H1 (cell line): Measurements from ENCODE around the gene ENTR1. TPM values are rescaled to one million over a fixed set of nuclear protein-coding genes. Genes with fewer than 3 reads are reported as not detected.

ENCODE experiments used
- CTCF ChIA-PET: fragments of 300-600 bp; sonication (Branson Sonifier 250); formaldehyde crosslinking; loops from one replicate; lab custom pipeline; 2021; ENCODE audit not compliant: partially characterized antibody; lab: Charles Lee
- POLR2A ChIA-PET: fragments of 300-600 bp; sonication (Branson Sonifier 250); formaldehyde crosslinking; loops from one replicate; lab custom pipeline; 2021; ENCODE audit warnings: inconsistent platforms; ENCODE audit not compliant: partially characterized antibody; lab: Charles Lee
- DNase-seq, 2 experiments: peaks; one replicate each; pipeline versions ENCODE4 v3.0.0 to v3.0.0-alpha.2; 2010 to 2022; ENCODE audit warnings: low spot score in 2 of 2, low read depth in 1 of 2, mixed read lengths in 1 of 2
- FAIRE-seq: peaks from 2 replicates; lab custom pipeline; 2011; peaks lifted over from hg19 to GRCh38; lab: Jason Lieb, UNC
- H2AFZ ChIP-seq: 2 replicates; pipeline ENCODE4 v1.8.1; 2012; ENCODE audit warnings: low read length, inconsistent platforms
- H2AK5ac ChIP-seq: 2 replicates; pipeline ENCODE4 v1.6.1; 2013; ENCODE audit warnings: low read depth, low read length
- H2BK120ac ChIP-seq: replicated peaks from 2 replicates; pipeline ENCODE3; 2013; ENCODE audit warnings: low read depth, low read length, inconsistent platforms
- H2BK12ac ChIP-seq: 2 replicates; pipeline ENCODE4 v1.6.1; 2013; ENCODE audit warnings: low read depth, low read length
- H2BK15ac ChIP-seq: 2 replicates; pipeline ENCODE4 v1.6.1; 2013; ENCODE audit warnings: low read length
- H2BK20ac ChIP-seq: 2 replicates; pipeline ENCODE4 v1.6.1; 2013; ENCODE audit warnings: low read length
- H2BK5ac ChIP-seq: 2 replicates; pipeline ENCODE4 v1.6.1; 2013; ENCODE audit warnings: low read depth, low read length
- H3K14ac ChIP-seq: 2 replicates; pipeline ENCODE4 v1.6.1; 2013; ENCODE audit warnings: inconsistent platforms; ENCODE audit not compliant: insufficient read length
- H3K18ac ChIP-seq: 2 replicates; pipeline ENCODE4 v1.6.1; 2013; ENCODE audit warnings: low read length; ENCODE audit errors: extremely low read depth
- H3K23ac ChIP-seq: 2 replicates; pipeline ENCODE4 v1.6.1; 2013; ENCODE audit warnings: inconsistent platforms; ENCODE audit not compliant: insufficient read length
- H3K23me2 ChIP-seq: 2 replicates; pipeline ENCODE4 v1.6.1; 2013; ENCODE audit warnings: low read depth, low read length
- H3K27ac ChIP-seq: 2 replicates; pipeline ENCODE4 v1.6.1; 2011; ENCODE audit warnings: low read depth, low read length, inconsistent platforms
- H3K27me3 ChIP-seq, 4 experiments: replicated peaks in 1 of 4; 1 replicate in 1 of 4; 2 replicates in 3 of 4; pipeline versions ENCODE4 v1.6.1 to v1.8.1; 2011 to 2013; ENCODE audit warnings: low read length in 3 of 4, mild to moderate bottlenecking in 3 of 4, inconsistent platforms in 2 of 4, mixed read lengths in 2 of 4, moderate library complexity in 1 of 4; ENCODE audit not compliant: control insufficient read depth in 3 of 4, insufficient read depth in 3 of 4; ENCODE audit errors: extremely low read depth in 1 of 4
- H3K36me3 ChIP-seq, 4 experiments: 2 replicates each; pipeline versions ENCODE4 v1.6.1 to v1.8.1; 2011 to 2013; ENCODE audit warnings: mild to moderate bottlenecking in 4 of 4, low read length in 3 of 4, moderate library complexity in 2 of 4, control low read depth in 1 of 4, inconsistent platforms in 1 of 4; ENCODE audit not compliant: insufficient read depth in 4 of 4, control insufficient read depth in 2 of 4
- H3K4ac ChIP-seq: replicated peaks from 2 replicates; pipeline ENCODE3; 2013; ENCODE audit warnings: low read length, low read depth, mixed read lengths, inconsistent platforms; ENCODE audit not compliant: insufficient read length
- H3K4me1 ChIP-seq, 4 experiments: replicated peaks in 1 of 4; 1 replicate in 1 of 4; 2 replicates in 3 of 4; pipeline versions ENCODE4 v1.6.1 to v1.8.1; 2011 to 2013; ENCODE audit warnings: low read length in 3 of 4, inconsistent platforms in 2 of 4, mixed read lengths in 1 of 4; ENCODE audit not compliant: insufficient read depth in 4 of 4, control insufficient read depth in 3 of 4
- H3K4me2 ChIP-seq, 2 experiments: 2 replicates each; pipeline versions ENCODE4 v1.6.1 to v1.8.1; 2011 to 2013; ENCODE audit warnings: low read depth in 2 of 2, low read length in 2 of 2, control low read depth in 1 of 2, inconsistent platforms in 1 of 2, mild to moderate bottlenecking in 1 of 2; ENCODE audit not compliant: insufficient read depth in 1 of 2
- H3K4me3 ChIP-seq, 4 experiments: fragments of 200-600, 300-600 bp in 1 of 4; sonication (generic), shearing (Covaris generic), sonication (Bioruptor Twin) in 1 of 4; 2 replicates each; pipeline versions ENCODE4 v1.5.1 to v1.8.1; 2011 to 2016; ENCODE audit warnings: low read length in 4 of 4, low read depth in 3 of 4, control low read depth in 2 of 4, inconsistent platforms in 2 of 4, mild to moderate bottlenecking in 2 of 4, mixed read lengths in 1 of 4, moderate library complexity in 1 of 4; ENCODE audit not compliant: insufficient read depth in 2 of 4; ENCODE audit errors: extremely low read depth in 1 of 4
- H3K56ac ChIP-seq: replicated peaks from 2 replicates; pipeline ENCODE3; 2013; ENCODE audit warnings: low read depth, mild to moderate bottlenecking, mixed read lengths, low read length, inconsistent platforms; ENCODE audit not compliant: insufficient read length
- H3K79me1 ChIP-seq: 2 replicates; pipeline ENCODE4 v1.6.1; 2013; ENCODE audit warnings: low read depth, low read length, control low read depth
- H3K79me2 ChIP-seq, 2 experiments: 2 replicates each; pipeline versions ENCODE4 v1.6.1 to v1.8.1; 2012 to 2013; ENCODE audit warnings: low read length in 2 of 2, mild to moderate bottlenecking in 2 of 2, inconsistent platforms in 1 of 2; ENCODE audit not compliant: insufficient read depth in 2 of 2, control insufficient read depth in 1 of 2
- H3K9ac ChIP-seq, 4 experiments: replicated peaks in 1 of 4; 1 replicate in 1 of 4; 2 replicates in 3 of 4; pipeline versions ENCODE4 v1.6.1 to v1.8.1; 2011 to 2013; ENCODE audit warnings: low read depth in 3 of 4, low read length in 3 of 4, control low read depth in 2 of 4, mild to moderate bottlenecking in 2 of 4, moderate library complexity in 2 of 4, inconsistent platforms in 1 of 4; ENCODE audit errors: extremely low read depth in 1 of 4
- H3K9me3 ChIP-seq, 2 experiments: 2 replicates each; pipeline versions ENCODE4 v1.6.1 to v1.8.1; 2012 to 2013; ENCODE audit warnings: mild to moderate bottlenecking in 2 of 2, moderate library complexity in 2 of 2, control low read depth in 1 of 2, inconsistent platforms in 1 of 2, low read depth in 1 of 2, low read length in 1 of 2, mixed read lengths in 1 of 2; ENCODE audit not compliant: insufficient read depth in 2 of 2
- H4K20me1 ChIP-seq, 2 experiments: replicated peaks in 1 of 2; 2 replicates each; pipeline versions ENCODE3 to v1.8.1; 2011 to 2013; ENCODE audit warnings: inconsistent platforms in 2 of 2, low read length in 2 of 2, mild to moderate bottlenecking in 1 of 2; ENCODE audit not compliant: insufficient read depth in 2 of 2, control insufficient read depth in 1 of 2
- H4K5ac ChIP-seq: 2 replicates; pipeline ENCODE4 v1.6.1; 2013; ENCODE audit warnings: low read length, low read depth, mixed read lengths, inconsistent platforms; ENCODE audit not compliant: insufficient read length
- H4K8ac ChIP-seq: 2 replicates; pipeline ENCODE4 v1.8.0; 2013; ENCODE audit warnings: mild to moderate bottlenecking, moderate library complexity, low read length, inconsistent platforms; ENCODE audit not compliant: insufficient read depth; ENCODE audit errors: extremely low read depth
- H4K91ac ChIP-seq: replicated peaks from 2 replicates; pipeline ENCODE3; 2013; ENCODE audit warnings: low read length, mixed read lengths, inconsistent platforms; ENCODE audit not compliant: insufficient read length
- BCL11A ChIP-seq, 2 experiments: IDR thresholded peaks; one replicate each; pipeline ENCODE4 v1.6.1; 2011; ENCODE audit warnings: low read depth in 2 of 2, low read length in 2 of 2, mild to moderate bottlenecking in 2 of 2
- CREB1 ChIP-seq: IDR thresholded peaks from 2 replicates; pipeline ENCODE4 v1.6.1; 2012; ENCODE audit warnings: inconsistent platforms
- HDAC2 ChIP-seq, 2 experiments: fragments of 300-600 bp in 1 of 2; sonication (generic) in 1 of 2; IDR thresholded peaks; 2 replicates each; pipeline ENCODE4 v1.6.1; 2011 to 2012; ENCODE audit warnings: low read depth in 2 of 2, low read length in 2 of 2, mild to moderate bottlenecking in 2 of 2, moderate library complexity in 2 of 2, borderline replicate concordance in 1 of 2, inconsistent platforms in 1 of 2
- HDAC6 ChIP-seq: IDR thresholded peaks from one replicate; pipeline ENCODE4 v1.7.1; 2012; ENCODE audit warnings: low read depth, mild to moderate bottlenecking, inconsistent platforms, low read length, moderate library complexity
- JUN ChIP-seq: IDR thresholded peaks from 2 replicates; pipeline ENCODE4 v1.6.1; 2011; ENCODE audit warnings: low read depth, mild to moderate bottlenecking, improper control_type of control experiment, low read length
- KDM1A ChIP-seq: fragments of 200-600, 300-600 bp; sonication (generic); IDR thresholded peaks from 2 replicates; pipeline ENCODE4 v1.7.1; 2016; ENCODE audit warnings: mild to moderate bottlenecking, low read length, borderline replicate concordance
- PHF8 ChIP-seq: fragments of 200-600 bp; sonication (generic); conservative IDR thresholded peaks from 2 replicates; pipeline ENCODE4 v1.7.1; 2012; ENCODE audit warnings: low read depth, mild to moderate bottlenecking, inconsistent platforms, low read length, moderate library complexity
- POLR2A ChIP-seq, 2 experiments: IDR thresholded peaks; 1 replicate in 1 of 2; 2 replicates in 1 of 2; pipeline ENCODE4 v1.6.1; 2011; ENCODE audit warnings: low read depth in 2 of 2, low read length in 2 of 2, mild to moderate bottlenecking in 2 of 2; ENCODE audit errors: control extremely low read depth in 1 of 2
- RBBP5 ChIP-seq: IDR thresholded peaks from 2 replicates; pipeline ENCODE4 v1.7.1; 2012; ENCODE audit warnings: low read depth, mild to moderate bottlenecking, inconsistent platforms, low read length, moderate library complexity, borderline replicate concordance
- RFX5 ChIP-seq: IDR thresholded peaks from 2 replicates; pipeline ENCODE4 v1.6.1; 2011; ENCODE audit warnings: low read depth, low read length, improper control_type of control experiment, borderline replicate concordance
- SP1 ChIP-seq: IDR thresholded peaks from 2 replicates; pipeline ENCODE4 v1.6.1; 2011; ENCODE audit warnings: low read depth, low read length
- TAF7 ChIP-seq: optimal IDR thresholded peaks from 2 replicates; pipeline ENCODE3; 2011; ENCODE audit warnings: low read depth, mild to moderate bottlenecking, inconsistent platforms, low read length, moderate library complexity, borderline replicate concordance
- WGBS, 2 experiments: shearing (Covaris generic) in 1 of 2; methylation state at CpG; one replicate each; pipeline versions ENCODE4 v1.1.6 to v1.1.7; 2013 to 2015; ENCODE audit warnings: low lambda C conversion rate in 2 of 2, mixed read lengths in 2 of 2, inconsistent platforms in 1 of 2, low coverage in 1 of 2, missing lambda C conversion rate in 1 of 2; ENCODE audit not compliant: insufficient replicate concordance in 2 of 2, insufficient coverage in 1 of 2, insufficient read length in 1 of 2; ENCODE audit errors: extremely low coverage in 1 of 2, missing lambda C conversion rate in 1 of 2; 5-methylcytosine and 5-hydroxymethylcytosine counted together
- polyA plus RNA-seq, 7 experiments: library from polyadenylated mRNA; depleted of rRNA in 3 of 7; stranded (reverse) in 5 of 7; unstranded in 2 of 7; fragments of >200 nt in 5 of 7; fragments of 200-250 nt in 2 of 7; gene quantifications; 1 replicate in 5 of 7; 2 replicates in 1 of 7; 4 replicates in 1 of 7; pipeline versions ENCODE4 v1.2.1 to v1.2.3, GENCODE V29; 2011 to 2013; ENCODE audit warnings: missing spikeins in 2 of 7, mixed read lengths in 2 of 7
- total RNA-seq: library from RNA; stranded (reverse); fragmentation: NEBNext Ultra II Directional; extraction: Animal tissue kit (Norgen Biotek cat#: 25700); gene quantifications from 2 replicates; pipeline ENCODE4 v1.2.1, GENCODE V29; 2021

ENTR1 gene
- total and polyA plus RNA-seq, 2 of the 8 experiments (the other 6 are each of a cell fraction or from before 2014, with no cell fraction given) = 65.2 to 102 TPM

DNA sequence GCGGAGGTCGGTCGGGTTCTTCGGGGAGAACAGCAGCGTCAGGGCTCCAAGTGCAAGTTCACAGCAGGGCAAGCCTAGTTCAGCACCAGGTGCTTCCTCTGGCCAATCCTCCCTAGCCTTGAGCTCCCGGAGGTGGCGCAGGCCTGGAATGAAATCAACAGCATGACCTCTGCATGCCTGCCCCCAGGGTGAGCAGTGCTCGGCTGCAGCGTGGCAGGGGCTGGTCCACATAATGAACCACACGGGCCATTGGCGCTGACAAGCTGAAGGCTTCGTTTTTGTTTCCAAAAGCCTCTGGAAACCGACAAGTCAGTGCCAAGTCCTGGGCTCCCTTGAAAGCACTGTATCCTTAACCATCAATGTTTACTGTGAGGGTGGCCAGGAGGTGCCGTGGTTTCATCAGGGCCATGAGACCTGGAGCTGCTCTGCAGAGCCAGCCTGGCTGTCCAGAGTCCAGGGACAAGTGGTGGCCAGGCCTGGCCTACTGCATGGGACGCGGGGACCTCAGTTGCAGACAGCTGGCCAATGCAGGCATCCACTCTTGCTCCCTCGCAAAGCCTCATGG is 31.3 kb upstream of the ENTR1 start:
- Histone ChIP-seq H3K23ac (no peak overlapping the region), H3K14ac (no peak overlapping the region), H4K20me1 (peaks cover 13 to 23% of the 10 kb centered on the region in 2 experiments), H3K9me3 (no peaks in the 10 kb centered on the region), H3K56ac (no peak overlapping the region), H4K91ac (no peak overlapping the region), H2AFZ (no peak overlapping the region), H4K8ac (no peak overlapping the region)
- DNase-seq (no peak), FAIRE-seq (no peak)
- POLR2A ChIA-PET = interaction anchor here (0.7 to 4.4 kb wide), 8 partner anchors 12 to 52 kb away, joined by 3 to 23 read pairs (median 5); partner anchors contain the start of gene SNAPC4
- TF ChIP-seq HDAC6 (no peak), RFX5 (no peak), HDAC2 (IDR thresholded peaks at IDR 0.05; ENCODE audit: borderline replicate concordance in 1 of 2, low read depth in 2 of 2, low read length in 2 of 2) (no peak), PHF8 (no peak), CREB1 (no peak), TAF7 (no peak), BCL11A (IDR thresholded peaks at IDR 0.05; ENCODE audit: low read depth in 2 of 2, low read length in 2 of 2) (no peak), KDM1A (no peak), JUN (no peak), SP1 (no peak), RBBP5 (no peak), POLR2A (IDR thresholded peaks at IDR 0.05; ENCODE audit: control extremely low read depth in 1 of 2, low read depth in 2 of 2, low read length in 2 of 2) (no peak)
- TF ChIP-seq, all 59 proteins: peak for 0
- Histone ChIP-seq H3K4me1 (peaks cover 0 to 7% (median 3%) of the 10 kb centered on the region in 4 experiments; a peak in 1 of 7 replicates), H3K36me3 (peaks cover 3 to 24% (median 12%) of the 10 kb centered on the region in 4 experiments; a peak in 6 of 8 replicates), H3K4ac (no peak overlapping the region), H3K27me3 (peaks cover 0 to 2% (median 0%) of the 10 kb centered on the region in 4 experiments; a peak in 2 of 7 replicates), H3K9ac (no peak overlapping the region), H2BK12ac (no peak overlapping the region), H2BK20ac (no peak overlapping the region), H4K5ac (no peak overlapping the region), H2BK15ac (no peak overlapping the region), H3K4me3 (no peak overlapping the region), H3K4me2 (no peak overlapping the region), H3K79me1 (peaks cover 4% of the 10 kb centered on the region), H3K79me2 (peaks cover 0 to 14% of the 10 kb centered on the region in 2 experiments; a peak in 1 of 4 replicates), H2BK120ac (no peak overlapping the region), H3K23me2 (peaks cover 9% of the 10 kb centered on the region; the same call in 1 of the 2 replicates), H3K27ac (no peak overlapping the region), H2BK5ac (no peak overlapping the region), H2AK5ac (no peak overlapping the region), H3K18ac (no peak overlapping the region)
- WGBS, 2 experiments = 93% methylated on average over 17 of the region's 17 CpGs; no CpG with 5 or more reads in 1 of the 2 experiments
- CTCF ChIA-PET = interaction anchor here (1.0 to 2.2 kb wide), 7 partner anchors 12 to 203 kb away, joined by 3 to 6 read pairs (median 4); no protein-coding TSS in a partner anchor
